NCI-H2171 (cell line): ENCODE measurements around the gene ROR2.
"Not testable (repeated sequence)": the region's sequence is repeated elsewhere in the genome, so short reads cannot be mapped to it uniquely, and the experiment has no call there.

Source experiments
- DNase-seq: peaks from one replicate; lab custom pipeline; 2025; lab: John Stamatoyannopoulos, UW

The ROR2 gene

GRCh38 chr9:91796516-91796915 is 153.5 kb downstream of the ROR2 start:
- DNase-seq: not testable (repeated sequence)

DNA sequence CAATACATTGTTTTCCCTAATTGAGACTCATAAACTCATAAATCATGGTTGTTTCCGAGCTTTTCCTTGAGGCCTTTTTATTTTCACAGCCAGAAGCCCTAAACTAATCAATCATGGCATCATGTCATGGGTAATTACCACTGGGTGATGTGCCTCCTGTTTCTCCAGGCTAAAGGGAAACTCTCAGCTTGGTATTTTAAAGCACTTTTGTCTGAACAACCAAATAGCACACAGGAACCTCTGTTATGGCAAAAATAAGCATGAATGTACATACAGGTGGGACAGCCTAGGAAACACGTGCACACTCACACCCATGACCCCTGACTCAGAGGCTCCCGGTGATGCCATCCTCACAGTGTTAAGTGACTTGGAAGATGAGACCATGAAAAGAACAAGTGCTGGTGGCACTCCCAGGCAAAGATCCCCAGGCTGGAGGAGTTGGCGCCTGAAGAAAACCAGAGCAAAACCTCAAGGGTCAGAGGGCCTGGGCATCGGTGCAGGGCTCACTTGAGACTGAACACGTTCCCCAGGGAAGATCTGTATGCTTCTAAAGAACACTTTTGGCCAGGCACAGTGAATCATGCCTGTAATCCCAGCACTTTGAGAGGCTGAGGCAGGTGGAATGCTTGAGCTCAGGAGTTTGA is 154.3 kb downstream of the ROR2 start:
- DNase-seq: no peak

- not testable (repeated sequence) for DNase-seq
Measured at GRCh38 chr9:91793371-91793770, 156.7 kb downstream of the ROR2 start.

DNA sequence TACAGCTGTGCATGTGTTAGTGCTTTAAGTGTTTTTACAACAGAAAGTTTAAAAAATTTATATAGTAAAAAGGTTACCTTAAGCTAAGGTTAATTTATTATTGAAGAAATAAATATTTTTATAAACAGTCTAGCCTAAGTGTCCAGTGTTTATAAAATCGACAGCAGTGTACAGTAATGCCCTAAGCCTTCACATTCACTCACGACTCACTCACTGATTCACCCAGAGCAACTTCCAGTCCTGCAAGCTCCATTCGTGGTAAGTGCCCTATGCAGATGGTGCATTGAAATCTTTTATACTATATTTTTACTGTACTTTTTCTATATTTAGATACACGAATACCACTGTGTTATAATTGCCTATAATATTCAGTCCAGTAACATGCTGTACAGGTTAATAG is 159.1 kb downstream of the ROR2 start:
- DNase-seq: no peak

DNA sequence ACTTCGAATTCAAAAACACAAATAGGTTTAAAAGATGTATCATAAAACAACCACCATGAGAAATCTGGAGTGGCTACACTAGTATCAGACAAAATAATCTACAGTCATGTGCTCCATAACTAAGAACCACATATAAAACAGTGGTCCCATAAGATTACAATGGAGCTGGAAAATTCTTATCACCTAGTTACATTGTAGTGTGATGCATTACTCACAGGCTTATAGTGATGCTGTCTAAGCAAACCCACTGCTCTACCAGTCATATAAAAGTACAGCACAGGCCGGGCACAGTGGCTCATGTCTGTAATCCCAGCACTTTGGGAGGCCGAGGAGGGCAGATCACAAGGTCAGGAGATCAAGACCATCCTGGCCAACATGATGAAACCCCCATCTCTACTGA is 160.1 kb downstream of the ROR2 start:
- no peak for DNase-seq

- DNase-seq: no peak
Measured at GRCh38 chr9:91787931-91788330, 162.1 kb downstream of the ROR2 start.

DNA sequence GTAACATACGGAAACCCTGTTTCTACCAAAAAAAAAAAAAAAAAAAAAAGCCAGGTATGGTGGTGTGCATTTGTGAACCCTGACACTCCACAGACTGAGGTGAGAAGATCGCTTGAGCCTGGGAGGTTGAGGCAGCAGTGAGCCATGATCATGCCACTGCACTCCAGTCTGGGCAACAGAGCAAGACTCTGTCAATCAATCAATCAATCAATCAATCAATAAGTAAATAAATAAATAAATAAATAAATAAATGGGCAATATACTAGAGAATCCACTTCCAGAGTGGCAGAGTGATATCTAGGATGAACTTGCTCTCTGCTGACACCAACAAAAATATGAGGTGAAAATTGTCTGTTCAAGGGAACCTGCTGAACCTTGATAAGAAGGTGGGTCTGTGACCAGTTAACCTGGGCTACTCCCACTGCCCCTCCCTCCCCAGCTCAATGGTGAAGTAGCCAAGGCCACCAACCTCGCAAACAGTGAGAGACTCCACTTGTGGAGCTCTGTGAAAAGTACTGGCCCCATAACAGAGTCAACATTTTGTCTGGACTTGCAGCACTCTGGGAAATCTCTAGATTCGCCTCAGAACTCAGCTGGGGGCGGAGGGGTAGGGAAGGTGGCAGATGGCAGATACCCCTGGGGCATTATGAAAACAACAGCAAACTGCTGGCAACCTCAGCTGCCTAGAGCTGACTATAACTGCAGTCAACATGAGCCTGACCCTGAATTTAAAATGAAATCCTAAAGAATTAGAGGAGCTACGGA is 163.7 kb downstream of the ROR2 start:
- peak; percentile 86 for DNase-seq

DNA sequence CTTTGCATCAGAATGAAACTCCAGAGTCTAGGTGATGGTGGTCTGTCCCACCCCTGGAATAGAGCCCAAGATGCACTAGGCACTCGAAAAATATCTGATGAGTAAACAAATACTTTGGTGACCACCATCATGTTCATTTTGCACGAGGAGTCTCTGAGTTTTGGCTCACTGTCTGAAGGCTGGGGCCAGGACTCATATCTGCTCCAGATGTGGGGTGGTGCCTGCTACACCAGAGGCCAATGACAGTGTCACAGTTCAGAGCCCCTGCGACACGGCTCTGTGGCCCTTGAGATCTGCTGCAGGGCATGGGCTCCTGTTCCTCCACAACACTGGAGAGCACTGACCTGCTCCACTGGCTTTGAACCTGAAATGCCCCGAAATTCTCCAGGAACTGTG is 164.6 kb downstream of the ROR2 start:
- DNase-seq: no peak

- DNase-seq: no peak
Measured at GRCh38 chr9:91784673-91785446, 165.2 kb downstream of the ROR2 start.

DNA sequence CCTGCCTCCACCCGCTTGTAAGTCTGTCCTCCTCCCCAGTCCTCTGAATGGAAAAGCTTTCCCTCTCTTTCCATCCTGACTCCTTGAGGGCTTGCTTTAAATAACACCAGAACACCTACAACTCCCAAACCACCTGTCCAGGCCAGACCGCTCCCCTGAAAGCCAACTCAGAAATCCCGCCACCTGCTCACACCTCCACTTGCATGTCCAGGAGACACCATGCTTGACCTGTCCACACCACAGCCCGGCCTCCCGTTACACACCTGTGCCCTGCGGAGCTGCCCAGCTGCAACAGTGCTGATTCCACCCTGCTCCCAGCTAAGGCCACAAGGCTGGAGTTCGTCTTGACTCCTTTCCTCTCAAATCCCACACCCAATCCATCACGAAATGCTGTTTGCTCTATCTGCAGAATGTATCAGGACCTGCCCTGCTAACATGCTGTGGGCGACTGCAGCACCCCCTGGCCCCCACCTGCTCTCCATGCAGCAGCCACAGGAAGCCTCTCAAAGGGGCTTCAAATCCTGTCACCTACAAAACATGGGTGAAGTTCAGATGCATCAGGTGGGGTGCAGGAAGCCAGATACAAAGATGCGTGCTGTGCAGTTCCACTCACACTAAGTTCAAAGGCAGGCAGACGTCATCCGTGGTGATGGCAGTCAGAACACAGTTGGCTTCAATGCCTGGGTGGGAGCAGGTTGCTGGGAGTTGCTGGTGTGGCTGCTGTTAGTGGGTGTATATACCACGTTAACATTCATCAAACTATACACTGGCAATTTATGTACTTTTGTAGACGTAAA is 166.0 kb downstream of the ROR2 start:
- no peak for DNase-seq

DNA sequence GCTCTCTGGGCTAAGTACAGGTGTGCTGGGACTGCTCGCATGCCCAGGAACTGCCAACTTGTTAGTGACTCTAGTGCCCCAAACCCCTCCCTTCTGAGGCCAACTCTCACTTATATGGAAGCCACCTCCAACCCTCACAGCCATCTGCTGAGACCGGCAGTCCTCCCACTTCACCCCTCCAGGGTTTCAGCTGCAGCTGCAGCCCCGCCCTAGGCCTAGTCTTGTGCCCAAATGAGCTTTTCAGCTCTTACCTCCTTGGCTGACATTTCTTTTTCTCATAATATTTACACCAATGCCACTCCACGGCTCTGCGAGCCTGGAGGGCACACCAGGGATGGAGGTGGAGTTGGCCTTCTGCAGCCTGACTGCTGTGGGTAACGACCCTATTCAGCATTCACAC is 166.6 kb downstream of the ROR2 start:
- DNase-seq: no peak

DNA sequence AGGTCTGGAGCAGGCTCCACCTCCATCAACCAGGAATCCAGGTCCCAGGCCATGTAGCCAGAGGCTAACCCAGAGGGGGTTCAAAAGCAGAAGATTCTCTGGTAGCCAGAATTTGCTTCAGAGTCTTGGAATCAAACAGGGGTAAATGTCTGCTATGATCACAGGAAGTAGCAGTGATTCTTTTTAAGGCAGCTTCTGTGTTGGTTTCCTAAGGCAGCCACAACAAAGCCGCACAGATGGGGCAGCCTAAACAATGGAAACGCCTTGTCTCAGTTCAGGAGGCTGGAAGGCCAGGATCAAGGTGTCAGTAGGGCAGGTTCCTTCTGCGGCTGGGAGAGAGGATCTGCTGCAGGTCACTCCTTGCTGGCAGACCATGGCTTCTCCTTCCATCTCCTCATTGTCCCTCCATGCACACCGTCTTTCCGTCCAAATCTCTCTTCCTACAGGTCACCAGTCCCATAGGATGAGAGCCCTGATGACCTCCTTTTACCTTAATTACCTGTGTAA is 167.3 kb downstream of the ROR2 start:
- DNase-seq: no peak

- no peak for DNase-seq
Measured at GRCh38 chr9:91781906-91782305, 168.1 kb downstream of the ROR2 start.

- DNase-seq: no peak
Measured at GRCh38 chr9:91781116-91781515, 168.9 kb downstream of the ROR2 start.

DNA sequence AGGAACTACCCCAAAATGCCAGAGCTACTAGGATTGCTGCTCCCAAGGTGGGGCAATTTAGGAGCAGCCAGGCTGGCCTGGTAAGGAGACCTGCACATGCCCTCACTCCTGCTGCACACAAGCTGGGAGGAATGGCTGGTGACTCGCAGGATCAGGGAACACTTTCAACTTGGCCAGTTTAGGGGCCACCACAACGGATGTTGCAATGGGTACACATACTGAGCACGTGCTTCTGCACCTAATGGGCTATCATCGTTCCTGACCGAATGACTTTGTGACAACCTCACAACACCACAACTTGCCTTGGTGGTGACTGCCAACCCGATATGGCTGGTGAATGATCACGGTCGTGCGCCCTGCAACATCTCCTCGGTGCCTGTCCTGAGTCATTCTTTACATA is 172.0 kb downstream of the ROR2 start:
- DNase-seq: no peak

DNA sequence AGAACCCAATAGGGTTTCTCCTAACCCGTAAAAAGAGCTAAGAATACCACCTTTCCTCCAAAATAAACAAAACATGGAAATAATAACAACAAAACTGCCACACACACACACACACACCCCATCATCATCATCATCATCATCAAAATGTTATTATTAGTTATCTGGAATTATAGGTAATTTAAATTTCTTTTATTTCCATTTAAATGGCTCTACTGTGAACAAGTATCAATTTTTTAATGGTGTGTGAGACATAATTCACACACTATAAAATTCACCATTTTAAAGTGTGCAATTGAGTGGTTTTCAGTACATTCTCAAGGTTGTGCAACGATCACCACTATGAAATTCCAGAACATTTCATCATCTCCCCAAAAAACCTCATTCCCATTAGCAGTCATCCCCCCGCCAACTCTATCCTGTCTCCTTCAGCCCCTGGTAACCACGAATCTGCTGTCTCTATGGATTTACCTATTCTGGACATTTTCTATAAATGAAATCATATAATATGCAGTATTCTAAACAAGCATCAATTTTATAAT is 172.7 kb downstream of the ROR2 start:
- DNase-seq: no peak

GRCh38 chr9:91776409-91777291 is 173.4 kb downstream of the ROR2 start:
- no peak for DNase-seq

GRCh38 chr9:91775708-91776028 is 174.4 kb downstream of the ROR2 start:
- no peak for DNase-seq

GRCh38 chr9:91775011-91775707 is 174.9 kb downstream of the ROR2 start:
- DNase-seq: peak; percentile 64

GRCh38 chr9:91773156-91773555 is 176.9 kb downstream of the ROR2 start:
- no peak for DNase-seq
